BJ (cell line): ENCODE measurements around the gene BANP. TPM values are rescaled to one million over a fixed set of nuclear protein-coding genes. Genes with fewer than 3 reads are reported as not detected.

Experiments used
- CTCF ChIA-PET: fragments of 350-600 bp; formaldehyde crosslinking; extraction: SDS; loops from one replicate; lab custom pipeline; 2021; ENCODE audit warnings: antibody characterized with exemption, inconsistent platforms; lab: Yijun Ruan, JAX
- POLR2A ChIA-PET: fragments of 300-600 bp; sonication (Branson Sonifier 250); formaldehyde crosslinking; extraction: SDS; loops from one replicate; lab custom pipeline; 2021; ENCODE audit warnings: antibody characterized with exemption; lab: Charles Lee
- DNase-seq: peaks from one replicate; pipeline ENCODE4 v3.0.0-alpha.2; 2011; ENCODE audit warnings: low read depth
- H3K27me3 ChIP-seq: 2 replicates; pipeline ENCODE4 v1.6.0; 2011; ENCODE audit warnings: low read length; ENCODE audit not compliant: control insufficient read depth, insufficient read depth
- H3K36me3 ChIP-seq: 2 replicates; pipeline ENCODE4 v1.5.1; 2011; ENCODE audit warnings: low read length; ENCODE audit not compliant: control insufficient read depth, insufficient read depth
- H3K4me3 ChIP-seq: 2 replicates; pipeline ENCODE4 v1.5.1; 2011; ENCODE audit warnings: low read depth, mild to moderate bottlenecking, control low read depth, low read length
- polyA plus RNA-seq: library from polyadenylated mRNA; depleted of rRNA; stranded (reverse); fragments of >200 nt; gene quantifications from 2 replicates; pipeline ENCODE4 v1.2.3, GENCODE V29; 2011
- TF ChIP-seq, protein P1 (sequence below): IDR thresholded peaks from 2 replicates; pipeline ENCODE4 v1.5.1; 2011; ENCODE audit warnings: low read depth, mild to moderate bottlenecking, control low read depth, inconsistent platforms, low read length, moderate library complexity; ENCODE audit not compliant: insufficient read depth

BANP gene
- polyA plus RNA-seq, 1 experiment = 16.5 TPM

DNA sequence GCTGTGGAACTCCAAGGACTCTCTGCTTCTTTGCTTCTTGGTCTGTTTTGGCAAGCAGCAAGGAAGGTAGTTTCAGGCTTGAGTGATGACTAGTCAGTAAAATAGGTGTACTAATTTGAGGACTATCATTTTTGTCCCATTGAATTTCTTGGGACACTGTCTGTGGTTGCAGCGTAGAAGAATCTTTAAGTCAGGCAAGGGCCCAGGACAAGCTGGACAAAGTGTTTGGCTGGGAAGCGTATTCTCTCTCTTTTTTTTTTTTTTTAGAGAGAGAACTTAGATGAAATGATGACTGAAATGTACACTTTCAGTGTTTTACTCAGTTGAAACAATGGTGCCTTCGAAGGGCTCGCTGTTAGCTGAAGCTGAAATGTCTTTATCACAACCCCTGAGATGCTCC, 105.0 kb downstream of the BANP start:
- ChIA-PET CTCF (no interaction called here), POLR2A (no interaction called here)
- TF ChIP-seq, protein P1, sequence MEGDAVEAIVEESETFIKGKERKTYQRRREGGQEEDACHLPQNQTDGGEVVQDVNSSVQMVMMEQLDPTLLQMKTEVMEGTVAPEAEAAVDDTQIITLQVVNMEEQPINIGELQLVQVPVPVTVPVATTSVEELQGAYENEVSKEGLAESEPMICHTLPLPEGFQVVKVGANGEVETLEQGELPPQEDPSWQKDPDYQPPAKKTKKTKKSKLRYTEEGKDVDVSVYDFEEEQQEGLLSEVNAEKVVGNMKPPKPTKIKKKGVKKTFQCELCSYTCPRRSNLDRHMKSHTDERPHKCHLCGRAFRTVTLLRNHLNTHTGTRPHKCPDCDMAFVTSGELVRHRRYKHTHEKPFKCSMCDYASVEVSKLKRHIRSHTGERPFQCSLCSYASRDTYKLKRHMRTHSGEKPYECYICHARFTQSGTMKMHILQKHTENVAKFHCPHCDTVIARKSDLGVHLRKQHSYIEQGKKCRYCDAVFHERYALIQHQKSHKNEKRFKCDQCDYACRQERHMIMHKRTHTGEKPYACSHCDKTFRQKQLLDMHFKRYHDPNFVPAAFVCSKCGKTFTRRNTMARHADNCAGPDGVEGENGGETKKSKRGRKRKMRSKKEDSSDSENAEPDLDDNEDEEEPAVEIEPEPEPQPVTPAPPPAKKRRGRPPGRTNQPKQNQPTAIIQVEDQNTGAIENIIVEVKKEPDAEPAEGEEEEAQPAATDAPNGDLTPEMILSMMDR = no peak
- no peak overlapping the region for H3K4me3 ChIP-seq
- no peaks in the 10 kb centered on the region for H3K27me3 ChIP-seq
- H3K36me3 ChIP-seq = peaks cover 8% of the 10 kb centered on the region
- DNase-seq = no peak

DNA sequence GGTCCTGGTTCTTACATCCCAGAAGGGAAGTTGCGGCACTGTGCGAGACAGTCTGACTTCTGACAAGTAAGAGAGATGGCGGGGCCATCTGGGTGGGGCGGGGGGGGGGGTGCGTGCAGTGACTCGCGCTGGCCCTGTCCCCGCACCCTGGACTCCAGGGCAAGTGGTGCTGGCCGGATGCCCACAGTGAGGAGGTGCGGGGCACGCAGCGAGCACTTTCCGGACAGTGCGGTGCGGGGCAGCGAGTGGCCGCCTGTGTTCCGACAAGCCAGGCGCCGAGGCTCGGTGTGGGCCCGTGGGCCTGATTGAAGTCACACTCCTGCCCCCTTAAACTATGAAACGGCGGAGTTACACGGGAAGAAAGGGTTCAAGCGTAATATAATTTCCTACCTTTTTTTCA, 106.4 kb downstream of the BANP start:
- TF ChIP-seq, protein P1 = no peak
- ChIA-PET POLR2A (no interaction called here), CTCF (no interaction called here)
- H3K36me3 ChIP-seq = peaks cover 6% of the 10 kb centered on the region
- DNase-seq = no peak
- no peak overlapping the region for H3K4me3 ChIP-seq
- no peaks in the 10 kb centered on the region for H3K27me3 ChIP-seq

DNA sequence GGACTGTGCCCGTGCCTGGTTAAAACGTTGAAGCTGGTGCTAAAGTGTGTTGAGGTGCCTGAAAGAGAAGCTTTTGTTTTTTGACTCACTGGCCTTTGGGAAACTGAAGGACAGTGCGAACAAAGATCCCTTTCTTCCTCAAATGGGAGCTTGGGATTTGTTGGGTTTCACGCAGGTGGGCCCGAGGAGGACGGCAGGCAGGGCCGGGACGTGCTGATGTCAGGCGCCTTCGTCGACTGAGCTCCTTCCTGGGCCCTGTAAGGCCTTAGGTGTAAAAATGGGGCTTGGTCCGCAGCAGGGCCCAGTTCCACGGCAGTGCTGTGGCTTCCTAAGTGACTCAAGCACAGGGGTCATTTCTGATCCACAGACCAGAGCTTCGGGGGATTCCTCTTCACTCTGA, 106.9 kb downstream of the BANP start:
- Histone ChIP-seq H3K36me3 (peaks cover 6% of the 10 kb centered on the region), H3K4me3 (no peak overlapping the region), H3K27me3 (no peaks in the 10 kb centered on the region)
- TF ChIP-seq, protein P1 = no peak
- ChIA-PET CTCF (no interaction called here), POLR2A (no interaction called here)
- no peak for DNase-seq

DNA sequence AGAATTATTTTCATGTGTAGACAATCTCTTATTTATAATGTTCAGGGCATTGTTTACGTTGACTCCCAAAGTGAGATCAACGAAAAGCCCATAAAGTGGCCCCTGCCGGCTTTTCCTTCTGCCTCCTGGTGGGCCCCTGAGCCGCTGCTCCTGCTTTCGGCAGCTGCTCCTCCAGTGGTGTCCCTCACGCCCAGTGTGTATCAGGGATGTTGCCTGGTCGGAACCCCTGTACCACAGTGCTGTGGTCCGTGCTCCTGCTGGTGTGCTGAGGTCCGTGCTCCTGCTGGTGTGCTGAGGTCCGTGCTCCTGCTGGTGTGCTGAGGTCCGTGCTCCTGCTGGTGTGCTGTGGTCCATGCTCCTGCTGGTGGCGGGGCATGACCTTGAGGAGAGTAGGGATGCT, 107.6 kb downstream of the BANP start:
- H3K4me3 ChIP-seq = no peak overlapping the region
- peaks cover 6% of the 10 kb centered on the region for H3K36me3 ChIP-seq
- TF ChIP-seq, protein P1 = no peak
- POLR2A ChIA-PET = no interaction called here
- no peak for DNase-seq
- H3K27me3 ChIP-seq = no peaks in the 10 kb centered on the region
- CTCF ChIA-PET = no interaction called here

DNA sequence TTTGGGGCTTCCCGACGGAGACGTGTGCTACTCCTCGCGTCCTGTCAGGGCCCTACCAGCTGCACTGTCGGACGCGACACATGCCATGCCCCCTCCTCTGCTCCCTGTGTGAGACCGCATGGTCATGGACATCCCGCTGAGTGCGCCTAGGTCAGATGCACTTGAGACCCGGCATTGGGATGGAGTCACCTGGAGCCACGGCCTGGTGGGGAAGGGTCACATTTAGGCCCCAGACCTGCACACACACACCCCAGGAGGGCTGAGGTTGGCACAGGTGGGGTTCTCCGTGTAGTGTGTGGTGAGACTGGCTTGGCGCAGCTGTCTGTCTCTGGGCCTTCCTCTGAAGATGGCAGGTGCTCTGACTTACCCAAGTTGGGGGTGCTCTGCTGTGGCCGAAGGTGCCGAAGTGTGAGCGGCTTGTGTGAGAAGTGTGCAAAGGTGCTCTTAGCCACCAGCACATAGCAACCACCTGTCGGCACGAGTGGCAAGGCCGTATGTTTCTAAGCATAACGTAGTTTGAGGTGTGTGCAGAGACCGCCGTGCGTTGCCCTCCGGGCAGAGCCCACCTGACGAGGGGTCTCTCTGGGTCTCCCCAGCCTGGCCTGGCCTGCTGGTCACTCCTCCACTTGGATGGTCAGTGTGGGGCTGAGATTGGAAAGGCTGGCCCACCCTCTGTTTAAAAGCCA, 108.6 kb downstream of the BANP start:
- no peak for DNase-seq
- ChIA-PET POLR2A (no interaction called here), CTCF (interaction anchor here (1.1 kb wide), 1 partner anchor 11 kb away, joined by 3 read pairs; no protein-coding TSS in a partner anchor)
- H3K36me3 ChIP-seq = peaks cover 6% of the 10 kb centered on the region
- TF ChIP-seq, protein P1 = no peak
- no peak overlapping the region for H3K4me3 ChIP-seq
- H3K27me3 ChIP-seq = no peaks in the 10 kb centered on the region
